HEK293T (cell line): Measurements from ENCODE around the gene ATXN7L2.

Experiments used
- BHLHE40 ChIP-seq: fragments of 450-650 bp; IDR thresholded peaks from 2 replicates; pipeline ENCODE4 v1.6.1; 2016; ENCODE audit warnings: mild to moderate bottlenecking, moderate library complexity, borderline replicate concordance
- FOXK2 ChIP-seq: fragments of 450-650 bp; IDR thresholded peaks from 2 replicates; pipeline ENCODE4 v1.6.1; 2016; ENCODE audit warnings: mild to moderate bottlenecking
- FOXM1 ChIP-seq: fragments of 450-650 bp; IDR thresholded peaks from 2 replicates; pipeline ENCODE4 v1.6.1; 2017; ENCODE audit warnings: mild to moderate bottlenecking, borderline replicate concordance
- HDGF ChIP-seq: fragments of 450-650 bp; IDR thresholded peaks from 2 replicates; pipeline ENCODE4 v1.6.1; 2017; ENCODE audit warnings: antibody characterized with exemption, borderline replicate concordance
- L3MBTL2 ChIP-seq: fragments of 450-650 bp; conservative IDR thresholded peaks from 2 replicates; pipeline ENCODE4 v1.6.1; 2016; ENCODE audit warnings: mild to moderate bottlenecking
- LEF1 ChIP-seq: fragments of 450-650 bp; IDR thresholded peaks from 2 replicates; pipeline ENCODE4 v1.6.1; 2017; ENCODE audit warnings: mild to moderate bottlenecking, borderline replicate concordance
- NFRKB ChIP-seq: fragments of 450-650 bp; IDR thresholded peaks from 2 replicates; pipeline ENCODE4 v1.6.1; 2016; ENCODE audit warnings: mild to moderate bottlenecking, moderate library complexity
- PKNOX1 ChIP-seq: fragments of 450-650 bp; IDR thresholded peaks from 2 replicates; pipeline ENCODE4 v1.6.1; 2016
- SP1 ChIP-seq: fragments of 450-650 bp; IDR thresholded peaks from 2 replicates; pipeline ENCODE4 v1.6.1; 2017
- SUZ12 ChIP-seq: fragments of 450-650 bp; IDR thresholded peaks from 2 replicates; pipeline ENCODE4 v1.6.1; 2016; ENCODE audit warnings: mild to moderate bottlenecking
- TARDBP ChIP-seq: fragments of 450-650 bp; IDR thresholded peaks from 2 replicates; pipeline ENCODE4 v1.6.1; 2016

GRCh38 chr1:109497449-109498160 lies 13.9 kb downstream of the ATXN7L2 start:
- TF ChIP-seq BHLHE40 = no peak
- TF ChIP-seq SP1 = no peak
- TF ChIP-seq L3MBTL2 = no peak
- TF ChIP-seq SUZ12 = no peak
- no peak for TF ChIP-seq FOXM1
- TF ChIP-seq HDGF = no peak
- no peak for TF ChIP-seq NFRKB
- no peak for TF ChIP-seq FOXK2
- no peak for TF ChIP-seq PKNOX1
- no peak for TF ChIP-seq LEF1
- no peak for TF ChIP-seq TARDBP
